Measurements from ENCODE around the gene SAMD1.

The SAMD1 gene

GRCh38 chr19:14113762-14114414, 23.3 kb upstream of the SAMD1 start:
- DNase-seq (ENCODE audit: low read depth, low spot score), result peak; percentile 43

GRCh38 chr19:14112809-14113385, 22.3 kb upstream of the SAMD1 start:
- no peak for DNase-seq (ENCODE audit: low read depth, low spot score)

GRCh38 chr19:14112051-14112808, 21.7 kb upstream of the SAMD1 start:
- DNase-seq (ENCODE audit: low read depth, low spot score), result no peak

- DNase-seq (ENCODE audit: low read depth, low spot score), result no peak
These were observed 20.9 kb upstream of the SAMD1 start for GRCh38 chr19:14111486-14111885.

- DNase-seq (ENCODE audit: low read depth, low spot score), result no peak
These were observed 20.1 kb upstream of the SAMD1 start for GRCh38 chr19:14110650-14111049.

GRCh38 chr19:14107581-14108461, 17.3 kb upstream of the SAMD1 start:
- DNase-seq (ENCODE audit: low read depth, low spot score), result no peak

- DNase-seq (ENCODE audit: low read depth, low spot score), result no peak
These were observed 16.3 kb upstream of the SAMD1 start for GRCh38 chr19:14106840-14107239.

- DNase-seq (ENCODE audit: low read depth, low spot score), result no peak
These were observed 15.1 kb upstream of the SAMD1 start for GRCh38 chr19:14105680-14106079.

GRCh38 chr19:14103310-14103709, 12.8 kb upstream of the SAMD1 start:
- no peak for DNase-seq (ENCODE audit: low read depth, low spot score)

GRCh38 chr19:14102756-14103155, 12.2 kb upstream of the SAMD1 start:
- DNase-seq (ENCODE audit: low read depth, low spot score), result no peak

GRCh38 chr19:14102102-14102696, 11.6 kb upstream of the SAMD1 start:
- DNase-seq (ENCODE audit: low read depth, low spot score), result no peak

- no peak for DNase-seq (ENCODE audit: low read depth, low spot score)
These were observed 10.5 kb upstream of the SAMD1 start for GRCh38 chr19:14101003-14101545.

- no peak for DNase-seq (ENCODE audit: low read depth, low spot score)
These were observed 7.1 kb upstream of the SAMD1 start for GRCh38 chr19:14097532-14098151.

- DNase-seq (ENCODE audit: low read depth, low spot score), result no peak
These were observed 5.9 kb upstream of the SAMD1 start for GRCh38 chr19:14096272-14096992.

GRCh38 chr19:14094854-14095253, 4.3 kb upstream of the SAMD1 start:
- DNase-seq (ENCODE audit: low read depth, low spot score), result no peak

- no peak for DNase-seq (ENCODE audit: low read depth, low spot score)
These were observed 2.7 kb upstream of the SAMD1 start for GRCh38 chr19:14093117-14093823.

- peak; percentile 30 for DNase-seq (ENCODE audit: low read depth, low spot score)
These were observed 1.4 kb upstream of the SAMD1 start for GRCh38 chr19:14091813-14092462.

- DNase-seq (ENCODE audit: low read depth, low spot score), result peak; percentile 64
These were observed 696 bp upstream of the SAMD1 start for GRCh38 chr19:14091081-14091812.
